NCI-H748 (cell line): Measurements from ENCODE around the gene LIN54.
"Not testable (repeated sequence)": the region's sequence is repeated elsewhere in the genome, so short reads cannot be mapped to it uniquely, and the experiment has no call there.

Experiments
- DNase-seq: peaks from one replicate; lab custom pipeline; 2025; ENCODE audit not compliant: unreplicated experiment; lab: John Stamatoyannopoulos, UW

Gene LIN54

GRCh38 chr4:83010522-83011318, at the start of gene LIN54:
TSS of gene LIN54 (minus strand) at chr4:83010823. CDS start at chr4:82984844, 25,979 bp downstream.
- peak; percentile 50 for DNase-seq

- peak; percentile 10 for DNase-seq
Measured at GRCh38 chr4:83054928-83055327, 44.3 kb upstream of the LIN54 start.

DNA sequence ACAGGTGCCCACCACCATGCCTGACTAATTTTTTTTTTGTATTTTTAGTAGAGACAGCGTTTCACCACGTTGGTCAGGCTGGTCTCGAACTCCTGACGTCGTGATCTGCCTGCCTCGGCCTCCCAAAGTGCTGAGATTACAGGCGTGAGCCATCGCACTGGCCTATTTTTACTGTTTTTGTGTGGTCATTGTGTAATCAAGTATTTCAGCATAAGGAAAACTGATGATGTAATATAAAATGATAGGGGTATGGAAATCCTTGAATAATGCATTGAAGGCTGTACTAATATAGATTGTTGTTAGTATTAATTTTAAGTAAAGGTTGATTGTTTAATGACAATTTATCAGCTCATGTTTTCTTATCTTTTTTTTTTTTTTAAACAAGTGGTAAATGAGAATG, 38.2 kb upstream of the LIN54 start:
- not testable (repeated sequence) for DNase-seq

DNA sequence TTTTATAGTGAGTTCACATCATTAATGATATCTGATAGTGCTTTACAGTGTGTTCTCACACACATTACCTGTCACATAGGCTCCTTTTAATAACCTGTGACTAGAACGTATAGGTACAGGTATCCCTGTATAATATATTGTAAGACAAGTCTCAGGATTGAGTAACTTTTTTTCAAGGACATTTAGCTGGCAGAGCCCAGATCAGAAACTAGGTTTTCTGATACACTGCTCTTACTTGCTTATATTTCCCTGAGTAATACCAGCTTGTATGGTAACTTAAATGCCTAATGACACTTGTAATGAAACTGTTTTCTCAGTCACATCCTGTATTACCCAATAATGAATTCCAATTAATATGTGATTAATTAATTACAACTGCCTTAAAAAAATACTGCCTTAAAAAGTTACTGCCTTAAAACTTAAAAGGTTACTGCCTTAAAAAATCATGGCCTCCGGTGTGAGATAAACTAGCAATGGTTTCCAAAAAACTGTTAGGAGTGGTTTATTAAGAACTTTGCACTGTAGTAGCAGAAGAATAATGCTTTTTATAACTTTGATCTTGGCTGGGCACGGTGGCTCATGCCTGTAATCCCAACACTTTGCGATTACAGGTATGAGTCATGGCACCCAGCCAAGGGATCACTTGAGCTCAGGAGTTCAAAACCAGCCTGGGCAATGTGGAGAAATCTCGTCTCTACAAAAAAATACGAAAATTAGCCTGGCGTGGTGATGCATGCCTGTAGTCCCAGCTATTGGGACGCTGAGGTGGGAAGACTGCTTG, 36.3 kb upstream of the LIN54 start:
- no peak for DNase-seq

DNA sequence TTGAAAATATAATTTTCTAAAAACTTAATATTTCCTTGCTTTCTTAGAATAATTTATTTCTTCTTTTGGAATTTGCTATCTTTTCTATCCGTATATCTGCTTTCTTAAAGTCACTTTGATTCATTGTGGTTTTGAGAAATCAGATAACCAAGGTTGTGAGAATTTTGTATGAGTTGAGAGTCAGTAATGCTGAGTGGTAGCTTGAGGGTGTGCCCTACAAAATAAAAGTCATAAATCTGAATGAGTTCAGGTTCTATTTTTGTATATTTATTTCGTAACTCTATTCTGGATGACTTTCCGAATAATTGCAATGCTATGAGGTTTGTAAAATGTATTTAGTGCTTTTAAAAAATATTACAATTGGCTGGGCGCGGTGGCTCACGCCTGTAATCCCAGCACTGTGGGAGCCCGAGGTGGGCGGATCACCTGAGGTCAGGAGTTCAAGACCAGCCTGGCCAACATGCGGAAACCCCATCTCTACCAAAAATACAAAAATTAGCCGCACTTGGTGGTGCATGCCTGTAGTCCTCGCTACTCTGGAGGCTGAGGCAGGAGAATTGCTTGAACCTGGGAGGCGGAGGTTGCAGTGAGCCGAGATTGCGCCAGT, 33.3 kb upstream of the LIN54 start:
- DNase-seq: no peak

DNA sequence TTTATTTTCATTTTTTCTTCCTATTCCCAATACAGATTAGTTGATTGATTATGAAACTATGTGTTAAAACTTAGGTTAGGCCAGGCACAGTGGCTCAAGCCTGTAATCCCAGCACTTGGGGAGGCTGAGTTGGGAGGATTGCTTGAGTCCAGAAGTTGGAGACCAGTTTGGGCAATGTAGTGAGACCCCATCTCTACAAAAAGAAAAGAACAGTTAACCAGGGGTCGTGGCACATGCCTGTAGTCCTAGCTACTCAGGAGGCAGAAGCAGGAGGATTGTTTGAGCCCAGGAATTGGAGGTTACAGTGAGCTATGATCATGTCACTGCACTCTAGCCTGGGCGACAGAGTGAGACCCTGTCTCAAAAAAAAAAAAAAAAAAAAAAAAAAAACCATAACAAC, 32.5 kb upstream of the LIN54 start:
- DNase-seq: not testable (repeated sequence)

GRCh38 chr4:83040269-83040668, 29.6 kb upstream of the LIN54 start:
- DNase-seq: no peak

DNA sequence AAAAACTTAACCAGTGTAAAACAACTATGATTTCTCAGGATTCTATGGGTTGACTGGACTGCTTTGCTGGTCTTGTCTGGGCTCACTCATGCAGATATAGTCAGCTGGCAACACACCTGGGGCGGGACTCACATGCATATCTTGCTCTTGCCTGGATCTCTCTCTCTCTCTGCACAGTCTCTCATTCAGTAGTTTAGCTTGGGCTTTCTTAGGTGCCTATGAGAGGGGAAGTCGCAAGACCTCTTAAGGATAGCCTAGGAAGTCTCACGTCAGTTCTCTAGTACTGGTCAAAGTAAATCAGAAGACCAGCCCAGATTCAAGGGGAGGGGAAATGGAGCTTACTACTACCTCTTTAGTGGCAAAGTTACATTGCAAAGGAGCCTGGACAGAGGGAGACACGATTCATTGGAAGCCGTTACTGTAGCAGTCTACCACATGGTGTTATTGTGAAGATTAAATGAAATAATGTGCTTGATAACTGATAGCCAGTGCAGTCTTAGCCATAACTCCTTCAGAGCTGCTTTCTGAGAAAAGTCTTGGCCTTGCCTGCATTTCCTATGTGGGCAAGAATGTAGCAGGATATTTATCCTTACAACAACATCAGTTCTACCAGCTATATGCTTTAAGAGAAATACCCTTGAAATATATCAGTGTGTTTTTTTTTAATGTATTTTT, 26.5 kb upstream of the LIN54 start:
- DNase-seq: no peak

DNA sequence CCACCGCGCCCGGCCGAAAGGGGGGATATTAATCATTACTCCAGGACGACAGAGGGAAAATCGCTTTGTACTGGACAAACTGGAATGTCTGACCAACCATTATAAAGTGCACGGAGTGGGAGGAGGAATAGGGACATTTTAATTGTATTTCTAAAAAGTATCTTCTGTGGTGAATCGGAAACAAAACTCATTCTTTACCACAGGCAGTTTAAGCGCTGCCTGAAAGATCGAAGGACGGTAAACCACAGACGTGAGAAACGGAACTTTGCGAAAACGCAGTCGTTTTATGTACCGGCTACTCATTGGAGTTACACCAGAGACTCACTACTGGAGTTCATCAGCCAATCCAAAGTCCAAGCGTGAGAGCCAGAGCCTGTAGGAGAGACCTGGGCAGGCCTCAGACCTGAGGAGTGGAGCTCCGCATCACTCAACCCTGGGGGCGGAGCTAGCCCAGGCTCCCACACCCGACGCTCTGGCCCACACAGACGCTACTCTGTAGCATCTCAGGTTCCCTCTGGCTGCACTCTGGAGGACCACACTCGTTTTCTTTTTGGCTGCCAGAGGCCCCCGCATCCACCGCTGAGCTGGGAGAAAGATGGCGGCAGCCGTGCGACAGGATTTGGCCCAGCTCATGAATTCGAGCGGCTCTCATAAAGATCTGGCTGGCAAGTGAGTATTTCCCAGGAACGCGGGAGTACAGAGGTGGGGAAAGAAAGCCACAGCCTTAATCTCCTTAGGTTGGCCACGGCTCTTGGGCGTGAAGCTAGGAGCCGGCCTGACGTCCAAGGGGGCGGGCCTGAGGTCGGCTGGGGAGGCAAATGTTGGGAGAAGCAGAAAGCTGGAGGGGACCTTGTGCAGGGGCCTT, 24.2 kb upstream of the LIN54 start, which contains the start of gene COPS4:
Gene COPS4 (plus strand): TSS at position 554 of the 865 bp plus-strand sequence. CDS start 42 bp downstream, at position 596.
- peak; percentile 99 for DNase-seq

DNA sequence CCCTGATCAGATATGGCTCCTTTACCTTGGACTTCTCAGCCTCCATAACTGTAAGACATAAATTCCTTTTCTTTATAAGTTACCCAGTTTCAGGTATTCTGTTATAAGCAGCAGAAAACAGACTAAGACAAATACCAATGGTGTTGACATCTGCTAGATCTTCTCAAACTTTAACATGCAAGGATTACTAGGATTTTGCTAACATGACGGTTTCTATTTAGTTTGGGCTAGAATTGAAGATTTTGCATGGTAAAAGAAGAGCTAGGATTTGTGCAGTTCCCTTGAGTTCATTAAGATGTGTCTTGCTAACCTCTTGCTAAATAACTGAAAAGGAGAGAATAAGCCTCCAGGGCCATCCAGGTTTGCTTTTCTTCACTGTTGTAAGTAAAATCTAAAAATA, 19.1 kb upstream of the LIN54 start:
- DNase-seq: no peak

DNA sequence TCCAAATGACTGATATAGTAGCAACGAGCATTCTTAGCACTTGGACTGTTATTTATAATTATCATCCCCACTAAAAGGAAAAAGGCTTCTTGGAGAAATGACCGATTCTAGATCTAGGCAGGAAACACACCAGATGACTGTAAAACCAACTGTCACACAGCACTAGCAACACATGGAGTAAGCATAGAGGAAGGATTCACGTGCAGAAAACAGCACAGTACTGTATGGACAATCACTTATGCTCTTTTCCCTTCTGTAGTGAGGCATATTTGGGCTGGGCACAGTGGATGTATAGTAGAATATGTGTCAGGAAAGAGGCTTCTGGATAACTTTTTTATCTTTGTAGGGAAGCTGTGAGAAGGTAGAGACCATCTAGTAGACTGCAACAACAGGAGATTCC, 18.4 kb upstream of the LIN54 start:
- no peak for DNase-seq

DNA sequence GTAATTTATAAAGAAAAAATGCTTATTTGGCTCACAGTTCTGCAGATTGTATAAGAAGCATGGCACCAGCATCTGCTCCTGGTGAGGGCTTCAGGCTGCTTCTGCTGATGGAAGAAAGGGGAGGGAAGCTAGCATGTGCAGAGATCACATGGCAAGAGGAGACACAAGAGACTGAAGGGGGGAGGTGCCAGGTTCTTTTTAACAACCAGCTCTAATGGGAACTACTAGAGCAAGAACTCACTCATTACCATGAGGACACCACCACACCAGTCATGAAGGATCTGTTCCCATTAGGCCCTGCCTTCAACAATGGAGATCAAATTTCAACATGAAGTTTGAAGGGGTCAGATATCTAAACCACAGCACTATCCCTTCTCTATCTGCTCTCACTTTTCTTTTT, 14.9 kb upstream of the LIN54 start:
- no peak for DNase-seq

GRCh38 chr4:83024233-83024632, 13.6 kb upstream of the LIN54 start:
- DNase-seq: no peak

- not testable (repeated sequence) for DNase-seq
Measured at GRCh38 chr4:83023599-83023998, 13.0 kb upstream of the LIN54 start.

DNA sequence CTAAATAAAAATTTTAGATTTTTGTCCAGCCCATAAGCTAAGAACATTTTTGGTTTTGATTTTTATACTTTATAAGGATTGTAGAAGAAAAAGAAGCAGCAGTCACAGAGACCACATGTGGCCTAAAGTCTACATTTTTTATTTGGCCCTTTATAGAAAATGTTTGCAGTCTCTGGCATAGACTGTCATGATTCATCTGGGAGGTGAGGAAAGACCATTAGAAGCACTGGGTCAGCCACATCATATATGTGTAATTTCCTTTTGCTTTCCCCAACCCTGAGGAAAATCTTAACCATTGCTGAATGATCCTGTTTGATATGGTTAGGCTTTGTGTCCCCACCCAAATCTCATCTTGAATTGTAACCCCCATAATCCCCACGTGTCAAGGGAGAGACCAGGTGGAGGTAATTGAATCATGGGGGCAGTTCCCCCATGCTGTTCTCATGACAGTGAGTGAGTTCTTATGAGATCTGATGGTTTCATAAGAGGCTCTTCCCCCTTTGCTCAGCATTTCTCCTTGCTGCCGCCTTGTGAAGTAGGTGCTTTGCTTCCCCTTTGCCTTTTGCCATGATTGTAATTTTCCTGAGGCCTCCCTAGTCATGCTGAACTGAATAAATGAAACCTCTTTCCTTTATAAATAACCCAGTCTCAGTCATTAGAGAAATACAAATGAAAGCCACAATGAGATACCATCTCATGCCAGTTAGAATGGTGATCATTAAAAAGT, 12.3 kb upstream of the LIN54 start:
- no peak for DNase-seq

- DNase-seq: no peak
Measured at GRCh38 chr4:83019794-83020494, 9.3 kb upstream of the LIN54 start.

- DNase-seq: no peak
Measured at GRCh38 chr4:83013902-83014301, 3.3 kb upstream of the LIN54 start.

GRCh38 chr4:83013420-83013867, 2.8 kb upstream of the LIN54 start:
- DNase-seq: peak; percentile 35
